Muscle of leg (tissue), 11 donors: ENCODE results near the gene FN3KRP. TPM values are rescaled to one million over a fixed set of nuclear protein-coding genes. Genes with fewer than 3 reads are reported as not detected.
"Not testable (repeated sequence)": the region's sequence is repeated elsewhere in the genome, so short reads cannot be mapped to it uniquely, and the experiment has no call there.

Experiments
- DNase-seq: peaks from one replicate; pipeline ENCODE4 v3.0.0; 2013
- H3K27ac ChIP-seq: one replicate; pipeline ENCODE4 v1.5.1; 2013; ENCODE audit warnings: mild to moderate bottlenecking, low read length, control low read depth
- H3K27me3 ChIP-seq: one replicate; pipeline ENCODE4 v1.6.1; 2013; ENCODE audit warnings: low read length; ENCODE audit not compliant: control insufficient read depth, insufficient read depth
- H3K36me3 ChIP-seq: one replicate; pipeline ENCODE4 v1.6.1; 2013; ENCODE audit warnings: low read length; ENCODE audit not compliant: control insufficient read depth, insufficient read depth
- H3K4me1 ChIP-seq: one replicate; pipeline ENCODE4 v1.6.1; 2013; ENCODE audit warnings: low read length; ENCODE audit not compliant: control insufficient read depth, insufficient read depth
- H3K4me3 ChIP-seq: one replicate; pipeline ENCODE4 v1.5.1; 2013; ENCODE audit warnings: low read length, control low read depth
- H3K9me3 ChIP-seq: replicated peaks from 2 replicates; pipeline ENCODE4 v1.6.1; 2013; ENCODE audit warnings: low read depth, low read length; ENCODE audit not compliant: control insufficient read depth
- WGBS: methylation state at CpG from one replicate; pipeline ENCODE4 v1.1.5; 2013; ENCODE audit warnings: missing lambda C conversion rate; ENCODE audit not compliant: insufficient coverage; 5-methylcytosine and 5-hydroxymethylcytosine counted together
- polyA plus RNA-seq, 8 donors: library from polyadenylated mRNA; unstranded; fragments of 120-200 nt; gene quantifications; one replicate each; pipeline versions ENCODE4 v1.2.1 to v1.2.3, GENCODE V29; 2013; ENCODE audit warnings: inconsistent platforms in 1 of 8, low replicate concordance in 1 of 8; ENCODE audit not compliant: insufficient read length in 8 of 8, insufficient read depth in 1 of 8
- total RNA-seq: library from RNA; stranded (reverse); fragments of 120-200 nt; gene quantifications from one replicate; pipeline ENCODE4 v1.2.4, GENCODE V29; 2013

The FN3KRP gene
- total and polyA plus RNA-seq, 9 donors = 17.6 to 39.5 (median 34.4) TPM

DNA sequence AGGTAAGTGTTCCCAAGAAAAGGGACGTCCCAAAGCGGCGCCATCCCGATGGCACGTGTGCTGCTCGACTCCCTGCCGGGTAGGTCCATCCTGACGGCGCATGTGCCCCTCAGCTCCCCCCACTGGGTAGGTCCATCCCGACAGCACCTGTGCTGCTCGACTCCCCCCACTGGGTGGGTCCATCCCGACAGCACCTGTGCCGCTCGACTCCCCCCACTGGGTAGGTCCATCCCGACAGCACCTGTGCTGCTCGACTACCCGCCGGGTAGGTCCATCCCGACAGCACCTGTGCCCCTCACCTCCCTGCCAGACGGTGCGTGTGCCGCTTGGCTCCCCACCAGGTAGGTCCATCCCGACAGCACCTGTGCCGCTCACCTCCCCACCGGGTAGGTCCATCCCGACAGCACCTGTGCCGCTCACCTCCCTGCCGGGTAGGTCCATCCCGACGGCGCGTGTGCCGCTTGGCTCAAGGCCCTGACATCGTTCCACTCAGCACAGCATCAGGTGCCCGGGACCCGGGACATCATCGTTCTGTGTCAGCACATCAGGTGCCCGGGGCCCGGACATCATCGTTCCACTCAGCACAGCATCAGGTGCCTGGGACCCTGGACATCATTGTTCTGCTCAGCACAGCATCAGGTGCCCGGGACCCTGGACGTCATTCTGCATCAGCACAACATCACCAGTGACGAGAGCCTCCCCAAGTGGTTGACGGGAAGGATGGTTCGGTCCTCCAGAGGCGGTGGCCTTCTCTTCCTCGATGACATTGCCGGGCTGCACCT is 13.2 kb downstream of the FN3KRP start:
- 85% methylated on average over 46 of the region's 48 CpGs for WGBS
- peaks cover 57% of the 10 kb centered on the region for H3K36me3 ChIP-seq

DNA sequence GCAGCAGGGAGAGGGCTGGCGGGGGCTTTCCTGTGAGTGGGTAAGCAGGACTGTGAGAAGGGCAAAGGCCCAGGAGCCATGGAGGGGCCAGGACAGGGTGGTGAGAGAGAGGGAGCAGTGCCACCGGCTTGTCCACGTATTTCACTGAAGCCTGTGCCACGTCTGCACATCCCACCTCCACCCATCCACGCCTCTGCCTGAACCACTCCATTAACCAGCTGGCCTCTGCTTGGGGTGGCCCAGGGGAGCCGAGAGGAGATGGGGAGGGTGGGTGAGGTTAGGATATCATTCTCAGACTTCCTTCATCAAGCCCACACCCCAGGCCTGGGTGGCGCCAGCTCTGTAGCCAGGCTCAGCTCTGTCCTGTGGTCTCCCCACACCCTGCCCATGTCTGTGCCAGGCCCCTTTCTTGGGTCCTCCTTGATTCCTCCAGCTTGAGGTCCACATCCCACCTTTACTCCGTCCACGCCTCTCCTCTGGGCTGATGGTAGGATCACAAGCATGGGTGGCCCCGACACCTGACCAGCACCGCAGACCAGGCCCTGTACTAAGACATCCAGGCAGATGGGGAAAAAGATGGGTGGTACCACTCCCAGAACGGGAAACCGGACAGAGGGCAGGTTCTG is 15.7 kb downstream of the FN3KRP start:
- 100% methylated on average over 3 of the region's 13 CpGs for WGBS

More for the DNA sequence above, 13.2 kb downstream of the FN3KRP start:
- H3K27ac ChIP-seq = no peak overlapping the region
- no peak for DNase-seq
- H3K4me1 ChIP-seq = peaks cover under 1% of the 10 kb centered on the region
- no peaks in the 10 kb centered on the region for H3K27me3 ChIP-seq
- H3K4me3 ChIP-seq = no peak overlapping the region
- H3K9me3 ChIP-seq = peaks cover 9% of the 10 kb centered on the region

DNA sequence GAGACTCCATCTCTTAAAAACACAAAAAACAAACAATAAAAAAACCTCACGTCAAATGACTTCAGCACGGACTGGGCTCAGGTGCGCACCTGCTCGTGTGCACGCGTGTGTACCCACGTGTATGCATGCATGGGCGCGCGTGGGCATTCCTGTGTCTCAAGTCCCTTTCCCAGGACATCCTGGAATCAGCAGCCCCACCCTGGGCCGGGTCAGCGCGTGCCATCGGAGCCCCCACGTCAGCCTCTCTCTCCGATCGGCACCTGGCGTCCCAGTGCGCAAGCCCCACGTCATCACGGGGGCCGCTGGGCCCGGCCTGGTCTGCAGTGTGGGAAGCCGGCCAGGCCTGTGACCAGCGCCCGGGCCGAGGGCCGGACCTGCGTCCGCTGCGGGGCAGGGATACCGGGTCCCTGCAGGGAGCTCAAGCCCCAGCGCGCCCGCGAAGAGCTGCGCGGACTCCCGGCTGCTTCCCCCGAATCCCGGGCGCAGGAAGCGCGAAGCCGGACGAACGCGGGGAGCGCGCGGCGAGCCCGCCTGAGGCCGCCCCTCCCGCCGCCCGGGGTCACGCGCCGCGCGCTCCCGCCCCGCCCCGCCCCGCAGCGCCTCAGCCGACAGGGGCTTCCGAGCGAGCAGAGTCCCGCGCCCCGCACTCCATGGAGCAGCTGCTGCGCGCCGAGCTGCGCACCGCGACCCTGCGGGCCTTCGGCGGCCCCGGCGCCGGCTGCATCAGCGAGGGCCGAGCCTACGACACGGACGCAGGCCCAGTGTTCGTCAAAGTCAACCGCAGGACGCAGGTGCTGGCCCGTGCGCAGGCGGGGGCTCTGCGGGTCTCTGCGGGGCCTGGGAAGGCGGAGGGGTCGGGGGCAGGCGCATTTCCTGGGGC is 18.7 kb downstream of the FN3KRP start, which contains the start of gene FN3K:
FN3K (plus strand) TSS at position 629 of the 880 bp plus-strand sequence; CDS start at position 651, 22 bp downstream.
- Histone ChIP-seq H3K4me1 (peaks cover 17% of the 10 kb centered on the region), H3K27ac (peak within 1 kb of the TSS; percentile 82), H3K36me3 (peaks cover 43% of the 10 kb centered on the region), H3K27me3 (no peaks in the 10 kb centered on the region), H3K4me3 (peak within 1 kb of the TSS; percentile 56), H3K9me3 (peaks cover 11% of the 10 kb centered on the region)
- peak; percentile 84 for DNase-seq
- 3% methylated on average over 95 of the region's 101 CpGs for WGBS

More for the DNA sequence above, 15.7 kb downstream of the FN3KRP start:
- no peaks in the 10 kb centered on the region for H3K27me3 ChIP-seq
- no peak for DNase-seq
- no peak overlapping the region for H3K4me3 ChIP-seq
- peaks cover 17% of the 10 kb centered on the region for H3K4me1 ChIP-seq
- peaks cover 44% of the 10 kb centered on the region for H3K36me3 ChIP-seq
- no peak overlapping the region for H3K27ac ChIP-seq
- H3K9me3 ChIP-seq = peaks cover 9% of the 10 kb centered on the region

DNA sequence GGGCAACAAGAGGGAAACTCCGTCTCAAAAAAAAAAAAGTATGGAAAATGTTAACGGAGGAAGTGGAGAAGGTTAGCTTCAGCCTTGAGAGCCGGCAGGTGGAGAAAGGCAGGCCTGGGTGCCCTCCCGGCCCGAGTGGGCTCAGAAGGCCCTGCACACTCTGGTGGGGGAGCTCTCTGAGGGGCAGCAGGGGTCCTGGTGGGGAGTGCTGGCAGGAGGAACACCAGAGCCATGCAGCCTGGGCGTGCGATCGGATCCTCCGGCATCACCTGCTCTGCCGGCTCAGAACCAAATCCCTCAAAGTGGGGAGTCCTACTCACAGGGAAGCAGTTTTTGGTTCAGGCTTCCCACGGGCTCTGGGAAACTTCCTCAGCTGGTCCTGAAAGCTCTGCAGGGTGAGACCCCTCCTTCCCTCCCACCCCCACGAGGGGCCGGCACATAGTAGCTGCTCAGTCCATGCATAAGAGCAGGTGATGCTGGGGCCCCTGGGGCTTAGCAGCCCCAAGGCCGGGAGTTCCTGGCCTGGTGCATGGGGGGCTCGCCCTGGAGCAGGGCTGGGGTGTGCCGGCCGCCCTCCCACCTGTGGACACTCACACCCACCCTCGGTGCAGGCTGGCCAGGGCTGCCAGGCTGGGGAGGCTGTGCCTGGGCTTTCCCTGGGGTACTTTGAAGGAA is 20.1 kb downstream of the FN3KRP start:
- no peaks in the 10 kb centered on the region for H3K27me3 ChIP-seq
- H3K9me3 ChIP-seq = peaks cover 25% of the 10 kb centered on the region
- 68% methylated on average over 11 of the region's 18 CpGs for WGBS
- DNase-seq = no peak
- H3K36me3 ChIP-seq = peaks cover 50% of the 10 kb centered on the region
- peaks cover 17% of the 10 kb centered on the region for H3K4me1 ChIP-seq
- H3K27ac ChIP-seq = no peak overlapping the region
- no peak overlapping the region for H3K4me3 ChIP-seq

GRCh38 chr17:82737967-82738877 is 21.7 kb downstream of the FN3KRP start:
- DNase-seq = no peak
- Histone ChIP-seq H3K27ac (no peak overlapping the region), H3K4me1 (peaks cover 17% of the 10 kb centered on the region), H3K36me3 (peaks cover 47% of the 10 kb centered on the region), H3K27me3 (no peaks in the 10 kb centered on the region), H3K9me3 (peaks cover 20% of the 10 kb centered on the region), H3K4me3 (no peak overlapping the region)
- 82% methylated on average over 22 of the region's 26 CpGs for WGBS

DNA sequence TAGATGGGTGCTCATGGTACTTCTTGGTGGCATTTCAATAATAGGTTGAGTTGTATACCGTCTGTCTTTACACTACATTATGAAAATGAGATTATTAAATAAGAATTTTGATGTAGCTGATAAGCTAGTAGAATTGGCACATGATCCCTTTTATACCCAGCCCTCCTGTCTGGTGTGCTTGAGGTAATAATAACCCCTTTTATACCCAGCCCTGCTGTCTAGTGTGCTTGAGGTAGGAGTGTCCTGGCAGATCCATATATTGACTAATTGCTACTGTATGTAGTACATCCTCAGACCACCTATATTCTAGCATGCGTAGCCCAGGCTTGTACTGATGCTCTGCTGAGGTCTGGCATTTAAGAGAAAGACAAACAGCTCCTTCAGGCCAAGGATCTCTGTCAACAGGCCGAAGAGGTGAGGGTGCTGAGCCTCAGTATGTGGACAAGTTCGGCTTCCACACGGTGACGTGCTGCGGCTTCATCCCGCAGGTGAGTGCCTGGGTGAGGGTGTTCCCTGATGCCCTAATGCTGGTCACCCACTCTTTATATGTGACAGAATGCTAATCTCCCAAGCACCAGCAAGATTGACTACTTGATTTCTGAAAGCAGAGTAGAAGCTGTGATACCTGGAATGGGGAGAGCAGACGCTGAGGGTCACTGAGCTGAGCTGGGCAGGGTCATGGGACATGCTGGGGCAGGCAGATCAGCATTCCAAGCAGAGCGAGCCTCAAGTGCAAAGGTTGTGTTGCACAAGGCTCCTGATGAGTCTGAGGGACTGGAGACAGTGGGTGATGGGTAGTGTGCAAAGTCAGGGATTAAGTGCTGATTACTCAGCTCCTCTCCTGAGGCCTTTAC is 24.6 kb downstream of the FN3KRP start:
- Histone ChIP-seq H3K36me3 (peaks cover 45% of the 10 kb centered on the region), H3K9me3 (peaks cover 18% of the 10 kb centered on the region), H3K4me3 (no peak overlapping the region), H3K4me1 (peaks cover 7% of the 10 kb centered on the region), H3K27me3 (no peaks in the 10 kb centered on the region), H3K27ac (no peak overlapping the region)
- DNase-seq = no peak
- 100% methylated on average over 2 of the region's 10 CpGs for WGBS

DNA sequence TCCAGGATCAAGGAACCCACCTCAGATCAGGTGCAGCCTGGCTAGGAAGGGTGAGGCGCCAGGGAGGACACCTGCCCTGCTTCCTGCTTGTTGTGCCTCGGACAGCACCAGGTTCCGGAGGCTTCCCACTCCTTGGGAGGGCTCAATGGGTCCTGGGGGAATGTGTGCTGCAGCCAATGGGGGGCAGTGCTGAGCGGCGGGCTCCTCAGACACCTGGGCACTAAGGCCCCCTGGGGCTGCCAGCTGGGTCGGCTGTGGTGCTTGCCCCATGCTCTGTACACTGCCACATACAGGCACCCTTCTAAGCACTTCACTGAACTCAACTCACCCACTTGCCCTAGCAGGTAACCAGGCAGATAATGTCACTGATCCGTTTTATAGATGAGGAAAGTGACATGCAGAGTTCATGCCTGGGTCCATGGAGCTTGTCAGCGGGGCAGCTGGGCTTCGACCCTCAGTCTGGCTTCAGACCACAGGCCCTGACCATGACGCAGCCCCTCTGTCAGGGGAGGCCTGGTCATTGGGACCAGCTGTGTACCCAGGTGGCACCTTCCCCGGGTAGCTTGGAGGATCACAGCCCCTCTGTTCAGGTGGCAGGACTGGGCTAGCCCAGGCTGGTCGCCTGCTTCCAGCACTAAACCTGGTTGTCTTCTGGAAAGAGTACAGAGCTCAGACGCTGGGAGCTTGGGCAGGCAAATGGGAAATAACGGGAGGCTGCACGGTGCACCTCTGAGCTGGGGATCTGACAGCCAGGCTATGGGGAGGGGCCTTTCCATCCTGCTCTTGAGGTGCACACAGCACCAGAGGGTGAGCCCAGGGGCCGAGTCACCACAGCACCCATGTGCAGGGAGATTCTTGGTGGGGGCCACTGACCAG is 27.1 kb downstream of the FN3KRP start:
- peaks cover 40% of the 10 kb centered on the region for H3K36me3 ChIP-seq
- WGBS = 93% methylated on average over 11 of the region's 16 CpGs
- no peaks in the 10 kb centered on the region for H3K27me3 ChIP-seq
- peaks cover 29% of the 10 kb centered on the region for H3K9me3 ChIP-seq
- no peak overlapping the region for H3K4me3 ChIP-seq
- H3K4me1 ChIP-seq = no peaks in the 10 kb centered on the region
- H3K27ac ChIP-seq = no peak overlapping the region
- no peak for DNase-seq

GRCh38 chr17:82744736-82745135 is 28.2 kb downstream of the FN3KRP start:
- DNase-seq, H3K4me1 ChIP-seq, H3K27ac ChIP-seq, H3K27me3 ChIP-seq, H3K4me3 ChIP-seq: not testable (repeated sequence)
- Histone ChIP-seq H3K36me3 (peaks cover 45% of the 10 kb centered on the region), H3K9me3 (peaks cover 35% of the 10 kb centered on the region)
- no CpG with 5 or more reads among the region's 7 CpGs for whole genome bisulfite sequencing
